Upper lobe of left lung (tissue), 6 donors: ENCODE data around the gene RPE65. TPM values are rescaled to one million over a fixed set of nuclear protein-coding genes. Genes with fewer than 3 reads are reported as not detected.
A peak's percentile ranks its signal among the peaks of the same experiment; 100 is the strongest.
"Not testable (repeated sequence)": the region's sequence is repeated elsewhere in the genome, so short reads cannot be mapped to it uniquely, and the experiment has no call there.

Experiments
- ATAC-seq, 2 donors: fragments of 200-7000 bp; cut with Tn5 transposase; one replicate each; pipeline ENCODE4 v1.9.1; 2022; ENCODE audit warnings: mild to moderate bottlenecking in 2 of 2, moderate library complexity in 2 of 2; ENCODE audit not compliant: low FRiP score in 2 of 2
- DNase-seq, 2 donors: peaks; one replicate each; pipeline ENCODE4 v3.0.0-alpha.2; 2019 to 2020
- H3K27ac ChIP-seq, 4 donors: fragments of 200-600 bp; sonication (generic); one replicate each; pipeline ENCODE4 v1.5.1; 2016 to 2019
- H3K27me3 ChIP-seq, 4 donors: fragments of 200-600 bp; sonication (generic); one replicate each; pipeline ENCODE4 v1.5.1; 2017 to 2019
- H3K36me3 ChIP-seq, 4 donors: fragments of 200-600 bp; sonication (generic); one replicate each; pipeline ENCODE4 v1.5.1; 2016 to 2019
- H3K4me1 ChIP-seq, 4 donors: fragments of 200-600 bp; sonication (generic); one replicate each; pipeline ENCODE4 v1.5.1; 2018 to 2019
- H3K4me3 ChIP-seq, 4 donors: fragments of 200-600 bp; sonication (generic); one replicate each; pipeline ENCODE4 v1.5.1; 2017 to 2019; ENCODE audit warnings: mild to moderate bottlenecking in 2 of 4, moderate library complexity in 1 of 4
- H3K9me3 ChIP-seq, 4 donors: fragments of 200-600 bp; sonication (generic); one replicate each; pipeline ENCODE4 v1.5.1; 2018 to 2019
- CTCF ChIP-seq, 6 experiments: fragments of 450-650 bp in 4 of 6; fragments of 200-600 bp in 2 of 6; sonication (generic) in 2 of 6; IDR thresholded peaks; one replicate each; pipeline ENCODE4 v1.5.1; 2016 to 2019; ENCODE audit warnings: antibody characterized with exemption in 6 of 6
- EP300 ChIP-seq, 4 donors: sonication (generic); formaldehyde crosslinking; IDR thresholded peaks; one replicate each; pipeline ENCODE4 v1.5.1; 2017; ENCODE audit warnings: antibody characterized with exemption in 4 of 4, control low read depth in 2 of 4
- POLR2A ChIP-seq, 4 donors: fragments of 450-650 bp; IDR thresholded peaks; one replicate each; pipeline ENCODE4 v1.5.1; 2016 to 2017; ENCODE audit warnings: antibody characterized with exemption in 4 of 4, mild to moderate bottlenecking in 2 of 4
- POLR2AphosphoS5 ChIP-seq, 2 donors: sonication (generic); formaldehyde crosslinking; IDR thresholded peaks; one replicate each; pipeline ENCODE4 v1.5.1; 2017; ENCODE audit warnings: antibody characterized with exemption in 2 of 2
- WGBS, 2 donors: methylation state at CpG; one replicate each; pipeline ENCODE4 v1.1.5; 2017 to 2018; 5-methylcytosine and 5-hydroxymethylcytosine counted together
- total RNA-seq, 6 donors: library from RNA; depleted of rRNA in 4 of 6; stranded (reverse); fragments of >200 nt in 4 of 6; gene quantifications; one replicate each; pipeline versions ENCODE4 v1.1.0 to v1.2.1, GENCODE V29; 2016 to 2021
- donor health status: DM: no; HTN: no; CAD: no; lungs with moderate emphysema.
- donor health status: DM: no; HTN: yes; CAD: no; lungs with severe emphysema.

RPE65 gene
- total RNA-seq, 6 donors from 2014 or later = not detected

GRCh38 chr1:68495532-68495931 is 45.8 kb upstream of the RPE65 start:
- Histone ChIP-seq H3K4me3 (peak overlapping the region in 1 of 4 donors; percentile 81), H3K4me1 (peaks cover 9 to 21% (median 12%) of the 10 kb centered on the region in 4 donors), H3K9me3 (no peaks in the 10 kb centered on the region), H3K27me3 (no peaks in the 10 kb centered on the region), H3K27ac (no peak overlapping the region), H3K36me3 (no peaks in the 10 kb centered on the region)
- TF ChIP-seq POLR2AphosphoS5 (IDR thresholded peaks at IDR 0.05) = no peak
- TF ChIP-seq EP300 (IDR thresholded peaks at IDR 0.05) = no peak
- WGBS, 2 donors = 74 to 90% methylated on average over 3 of the region's 3 CpGs
- ATAC-seq (no peak), DNase-seq (no peak)

GRCh38 chr1:68493193-68493592 is 43.4 kb upstream of the RPE65 start:
- Histone ChIP-seq H3K9me3 (no peaks in the 10 kb centered on the region), H3K36me3 (no peaks in the 10 kb centered on the region), H3K27me3 (no peaks in the 10 kb centered on the region), H3K4me3 (no peak overlapping the region), H3K4me1 (peaks cover 9 to 21% (median 12%) of the 10 kb centered on the region in 4 donors), H3K27ac (no peak overlapping the region)
- DNase-seq (no peak), ATAC-seq (no peak)
- TF ChIP-seq EP300 (IDR thresholded peaks at IDR 0.05) = no peak
- TF ChIP-seq CTCF (IDR thresholded peaks at IDR 0.05) = no peak
- TF ChIP-seq POLR2A (IDR thresholded peaks at IDR 0.05) = no peak
- TF ChIP-seq POLR2AphosphoS5 (IDR thresholded peaks at IDR 0.05) = no peak
- WGBS, 2 donors = 81 to 92% methylated on average over 2 of the region's 2 CpGs

GRCh38 chr1:68492255-68492654 is 42.5 kb upstream of the RPE65 start:
- H3K4me3 ChIP-seq, DNase-seq, H3K9me3 ChIP-seq, H3K27ac ChIP-seq, H3K36me3 ChIP-seq, ATAC-seq, H3K27me3 ChIP-seq: not testable (repeated sequence)
- WGBS, 2 donors = 95 to 99% methylated on average over 6 of the region's 6 CpGs
- H3K4me1 ChIP-seq = peaks cover 9 to 15% (median 12%) of the 10 kb centered on the region in 4 donors

- H3K27ac ChIP-seq = no peak overlapping the region
- no peaks in the 10 kb centered on the region for H3K27me3 ChIP-seq
- 87 to 91% methylated on average over 2 of the region's 2 CpGs for WGBS, 2 donors
- H3K36me3 ChIP-seq = no peaks in the 10 kb centered on the region
- H3K4me1 ChIP-seq = no peaks in the 10 kb centered on the region
- H3K4me3 ChIP-seq = no peak overlapping the region
- ATAC-seq = no peak
- H3K9me3 ChIP-seq = no peaks in the 10 kb centered on the region
- DNase-seq = no peak
- TF ChIP-seq CTCF (IDR thresholded peaks at IDR 0.05) = no peak
- no peak for TF ChIP-seq POLR2AphosphoS5 (IDR thresholded peaks at IDR 0.05)
These were observed 40.4 kb upstream of the RPE65 start for GRCh38 chr1:68490046-68490651.

GRCh38 chr1:68485431-68486022 is 35.8 kb upstream of the RPE65 start:
- DNase-seq (no peak), ATAC-seq (no peak)
- no peaks in the 10 kb centered on the region for H3K36me3 ChIP-seq
- no peak overlapping the region for H3K4me3 ChIP-seq
- H3K27ac ChIP-seq = no peak overlapping the region
- 80 to 91% methylated on average over 3 of the region's 3 CpGs for WGBS, 2 donors
- H3K9me3 ChIP-seq = no peaks in the 10 kb centered on the region
- TF ChIP-seq POLR2AphosphoS5 (IDR thresholded peaks at IDR 0.05) (no peak), CTCF (IDR thresholded peaks at IDR 0.05) (no peak), EP300 (IDR thresholded peaks at IDR 0.05) (no peak), POLR2A (IDR thresholded peaks at IDR 0.05) (no peak)
- no peaks in the 10 kb centered on the region for H3K27me3 ChIP-seq
- no peaks in the 10 kb centered on the region for H3K4me1 ChIP-seq

GRCh38 chr1:68484618-68485017 is 34.9 kb upstream of the RPE65 start:
- no peaks in the 10 kb centered on the region for H3K4me1 ChIP-seq
- WGBS, 2 donors = 100% methylated on average over 1 of the region's 1 CpG
- TF ChIP-seq CTCF (IDR thresholded peaks at IDR 0.05) = no peak
- TF ChIP-seq EP300 (IDR thresholded peaks at IDR 0.05) = no peak
- TF ChIP-seq POLR2AphosphoS5 (IDR thresholded peaks at IDR 0.05) = no peak
- TF ChIP-seq POLR2A (IDR thresholded peaks at IDR 0.05) = no peak
- no peaks in the 10 kb centered on the region for H3K36me3 ChIP-seq
- H3K9me3 ChIP-seq = no peaks in the 10 kb centered on the region
- ATAC-seq = no peak
- no peak overlapping the region for H3K4me3 ChIP-seq
- H3K27ac ChIP-seq = no peak overlapping the region
- H3K27me3 ChIP-seq = no peaks in the 10 kb centered on the region
- no peak for DNase-seq
